ENCODE results near the gene RPS16. TPM values are rescaled to one million over a fixed set of nuclear protein-coding genes. Genes with fewer than 3 reads are reported as not detected.

The RPS16 gene
- total and polyA plus RNA-seq, 9 of the 15 experiments (the other 6 are each of a cell fraction or from before 2014, with no cell fraction given): 82.6 to 3,671 (median 2,204) TPM

DNA sequence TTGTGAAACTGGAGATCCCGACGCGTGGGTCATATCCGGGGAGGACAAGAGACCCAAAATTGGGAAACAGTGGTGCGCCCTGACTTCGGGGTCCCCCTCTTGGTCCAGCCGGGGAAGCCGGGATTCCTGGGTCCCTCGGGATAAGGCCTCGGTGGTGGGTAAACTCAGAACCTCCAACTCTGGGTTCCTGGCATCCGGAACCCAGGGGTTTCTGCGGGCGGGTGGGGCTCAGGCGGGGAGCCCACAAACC, 28.4 kb downstream of the RPS16 start (continued):
- TF ChIP-seq FOXA1 (IDR thresholded peaks at IDR 0.05; ENCODE audit: borderline replicate concordance) (no peak), NCOA4 (IDR thresholded peaks at IDR 0.05; ENCODE audit: partially characterized antibody) (no peak), CHD2 (IDR thresholded peaks at IDR 0.05; ENCODE audit: low read depth, low read length) (no peak), HDAC2 (IDR thresholded peaks at IDR 0.05) (0 out of 2 replicates have a peak, but pooled peaks have one; percentile 6), FOXJ2 (tag; IDR thresholded peaks at IDR 0.05) (no peak), DPF2 (IDR thresholded peaks at IDR 0.05) (no peak), ZNF79 (CRISPR knock-in tag; IDR thresholded peaks at IDR 0.05; ENCODE audit: low read depth) (no peak), ZNF263 (CRISPR knock-in tag; IDR thresholded peaks at IDR 0.05; ENCODE audit: borderline replicate concordance) (no peak), PHF20 (IDR thresholded peaks at IDR 0.05; ENCODE audit: partially characterized antibody) (no peak), HEY1 (CRISPR knock-in tag; IDR thresholded peaks at IDR 0.05; ENCODE audit: borderline replicate concordance) (no peak), CEBPG (CRISPR knock-in tag; IDR thresholded peaks at IDR 0.05) (no peak), CEBPG (tag; conservative IDR thresholded peaks at IDR 0.05 in 1 of 2, IDR thresholded peaks at IDR 0.05 in 1 of 2) (0 out of 4 replicates have a peak, but pooled peaks of 1 of the 2 experiments have one; percentile 19), RBM15 (IDR thresholded peaks at IDR 0.05; ENCODE audit: insufficient read depth, low read length) (no peak), ZBTB7A (IDR thresholded peaks at IDR 0.05; ENCODE audit: borderline replicate concordance, control insufficient read depth, low read depth, low read length) (no peak)
- TF ChIP-seq, protein P1, sequence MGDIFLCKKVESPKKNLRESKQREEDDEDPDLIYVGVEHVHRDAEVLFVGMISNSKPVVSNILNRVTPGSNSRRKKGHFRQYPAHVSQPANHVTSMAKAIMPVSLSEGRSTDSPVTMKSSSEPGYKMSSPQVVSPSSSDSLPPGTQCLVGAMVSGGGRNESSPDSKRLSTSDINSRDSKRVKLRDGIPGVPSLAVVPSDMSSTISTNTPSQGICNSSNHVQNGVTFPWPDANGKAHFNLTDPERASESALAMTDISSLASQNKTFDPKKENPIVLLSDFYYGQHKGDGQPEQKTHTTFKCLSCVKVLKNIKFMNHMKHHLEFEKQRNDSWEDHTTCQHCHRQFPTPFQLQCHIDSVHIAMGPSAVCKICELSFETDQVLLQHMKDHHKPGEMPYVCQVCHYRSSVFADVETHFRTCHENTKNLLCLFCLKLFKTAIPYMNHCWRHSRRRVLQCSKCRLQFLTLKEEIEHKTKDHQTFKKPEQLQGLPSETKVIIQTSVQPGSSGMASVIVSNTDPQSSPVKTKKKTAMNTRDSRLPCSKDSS (IDR thresholded peaks at IDR 0.05; ENCODE audit: low read depth, partially characterized antibody): no peak
- TF ChIP-seq, protein P2, sequence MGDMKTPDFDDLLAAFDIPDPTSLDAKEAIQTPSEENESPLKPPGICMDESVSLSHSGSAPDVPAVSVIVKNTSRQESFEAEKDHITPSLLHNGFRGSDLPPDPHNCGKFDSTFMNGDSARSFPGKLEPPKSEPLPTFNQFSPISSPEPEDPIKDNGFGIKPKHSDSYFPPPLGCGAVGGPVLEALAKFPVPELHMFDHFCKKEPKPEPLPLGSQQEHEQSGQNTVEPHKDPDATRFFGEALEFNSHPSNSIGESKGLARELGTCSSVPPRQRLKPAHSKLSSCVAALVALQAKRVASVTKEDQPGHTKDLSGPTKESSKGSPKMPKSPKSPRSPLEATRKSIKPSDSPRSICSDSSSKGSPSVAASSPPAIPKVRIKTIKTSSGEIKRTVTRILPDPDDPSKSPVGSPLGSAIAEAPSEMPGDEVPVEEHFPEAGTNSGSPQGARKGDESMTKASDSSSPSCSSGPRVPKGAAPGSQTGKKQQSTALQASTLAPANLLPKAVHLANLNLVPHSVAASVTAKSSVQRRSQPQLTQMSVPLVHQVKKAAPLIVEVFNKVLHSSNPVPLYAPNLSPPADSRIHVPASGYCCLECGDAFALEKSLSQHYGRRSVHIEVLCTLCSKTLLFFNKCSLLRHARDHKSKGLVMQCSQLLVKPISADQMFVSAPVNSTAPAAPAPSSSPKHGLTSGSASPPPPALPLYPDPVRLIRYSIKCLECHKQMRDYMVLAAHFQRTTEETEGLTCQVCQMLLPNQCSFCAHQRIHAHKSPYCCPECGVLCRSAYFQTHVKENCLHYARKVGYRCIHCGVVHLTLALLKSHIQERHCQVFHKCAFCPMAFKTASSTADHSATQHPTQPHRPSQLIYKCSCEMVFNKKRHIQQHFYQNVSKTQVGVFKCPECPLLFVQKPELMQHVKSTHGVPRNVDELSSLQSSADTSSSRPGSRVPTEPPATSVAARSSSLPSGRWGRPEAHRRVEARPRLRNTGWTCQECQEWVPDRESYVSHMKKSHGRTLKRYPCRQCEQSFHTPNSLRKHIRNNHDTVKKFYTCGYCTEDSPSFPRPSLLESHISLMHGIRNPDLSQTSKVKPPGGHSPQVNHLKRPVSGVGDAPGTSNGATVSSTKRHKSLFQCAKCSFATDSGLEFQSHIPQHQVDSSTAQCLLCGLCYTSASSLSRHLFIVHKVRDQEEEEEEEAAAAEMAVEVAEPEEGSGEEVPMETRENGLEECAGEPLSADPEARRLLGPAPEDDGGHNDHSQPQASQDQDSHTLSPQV (IDR thresholded peaks at IDR 0.05): no peak
- TF ChIP-seq, protein P3, sequence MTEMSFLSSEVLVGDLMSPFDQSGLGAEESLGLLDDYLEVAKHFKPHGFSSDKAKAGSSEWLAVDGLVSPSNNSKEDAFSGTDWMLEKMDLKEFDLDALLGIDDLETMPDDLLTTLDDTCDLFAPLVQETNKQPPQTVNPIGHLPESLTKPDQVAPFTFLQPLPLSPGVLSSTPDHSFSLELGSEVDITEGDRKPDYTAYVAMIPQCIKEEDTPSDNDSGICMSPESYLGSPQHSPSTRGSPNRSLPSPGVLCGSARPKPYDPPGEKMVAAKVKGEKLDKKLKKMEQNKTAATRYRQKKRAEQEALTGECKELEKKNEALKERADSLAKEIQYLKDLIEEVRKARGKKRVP (CRISPR knock-in tag; IDR thresholded peaks at IDR 0.05): no peak
- TF ChIP-seq, protein P4, sequence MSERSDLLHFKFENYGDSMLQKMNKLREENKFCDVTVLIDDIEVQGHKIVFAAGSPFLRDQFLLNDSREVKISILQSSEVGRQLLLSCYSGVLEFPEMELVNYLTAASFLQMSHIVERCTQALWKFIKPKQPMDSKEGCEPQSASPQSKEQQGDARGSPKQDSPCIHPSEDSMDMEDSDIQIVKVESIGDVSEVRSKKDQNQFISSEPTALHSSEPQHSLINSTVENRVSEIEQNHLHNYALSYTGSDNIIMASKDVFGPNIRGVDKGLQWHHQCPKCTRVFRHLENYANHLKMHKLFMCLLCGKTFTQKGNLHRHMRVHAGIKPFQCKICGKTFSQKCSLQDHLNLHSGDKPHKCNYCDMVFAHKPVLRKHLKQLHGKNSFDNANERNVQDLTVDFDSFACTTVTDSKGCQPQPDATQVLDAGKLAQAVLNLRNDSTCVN (CRISPR knock-in tag; IDR thresholded peaks at IDR 0.05): no peak
- TF ChIP-seq, protein P5, sequence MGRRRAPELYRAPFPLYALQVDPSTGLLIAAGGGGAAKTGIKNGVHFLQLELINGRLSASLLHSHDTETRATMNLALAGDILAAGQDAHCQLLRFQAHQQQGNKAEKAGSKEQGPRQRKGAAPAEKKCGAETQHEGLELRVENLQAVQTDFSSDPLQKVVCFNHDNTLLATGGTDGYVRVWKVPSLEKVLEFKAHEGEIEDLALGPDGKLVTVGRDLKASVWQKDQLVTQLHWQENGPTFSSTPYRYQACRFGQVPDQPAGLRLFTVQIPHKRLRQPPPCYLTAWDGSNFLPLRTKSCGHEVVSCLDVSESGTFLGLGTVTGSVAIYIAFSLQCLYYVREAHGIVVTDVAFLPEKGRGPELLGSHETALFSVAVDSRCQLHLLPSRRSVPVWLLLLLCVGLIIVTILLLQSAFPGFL (CRISPR knock-in tag; IDR thresholded peaks at IDR 0.05): no peak

All from K562 (cell line).